ENCODE measurements around the gene NIN.

DNA sequence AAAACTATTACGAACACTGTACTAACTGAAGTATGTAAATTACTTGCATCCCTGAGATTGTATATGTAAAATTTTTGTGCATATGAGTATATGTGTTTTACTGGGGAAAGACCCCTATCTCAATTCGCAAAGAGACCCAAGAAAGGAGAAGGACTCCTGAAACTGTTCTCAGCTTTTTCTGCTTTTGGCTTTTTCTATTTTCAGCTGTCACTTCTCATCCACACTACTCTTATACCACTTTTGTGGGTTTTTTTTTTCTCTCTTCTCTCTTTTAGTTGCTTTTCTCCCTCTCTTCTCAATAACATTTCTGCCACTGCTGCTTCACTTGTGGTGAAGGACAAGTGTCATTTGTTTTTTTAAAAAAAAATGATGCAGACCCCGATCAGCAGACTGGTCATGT lies 39.8 kb downstream of the NIN start:
- TF ChIP-seq, protein P1, sequence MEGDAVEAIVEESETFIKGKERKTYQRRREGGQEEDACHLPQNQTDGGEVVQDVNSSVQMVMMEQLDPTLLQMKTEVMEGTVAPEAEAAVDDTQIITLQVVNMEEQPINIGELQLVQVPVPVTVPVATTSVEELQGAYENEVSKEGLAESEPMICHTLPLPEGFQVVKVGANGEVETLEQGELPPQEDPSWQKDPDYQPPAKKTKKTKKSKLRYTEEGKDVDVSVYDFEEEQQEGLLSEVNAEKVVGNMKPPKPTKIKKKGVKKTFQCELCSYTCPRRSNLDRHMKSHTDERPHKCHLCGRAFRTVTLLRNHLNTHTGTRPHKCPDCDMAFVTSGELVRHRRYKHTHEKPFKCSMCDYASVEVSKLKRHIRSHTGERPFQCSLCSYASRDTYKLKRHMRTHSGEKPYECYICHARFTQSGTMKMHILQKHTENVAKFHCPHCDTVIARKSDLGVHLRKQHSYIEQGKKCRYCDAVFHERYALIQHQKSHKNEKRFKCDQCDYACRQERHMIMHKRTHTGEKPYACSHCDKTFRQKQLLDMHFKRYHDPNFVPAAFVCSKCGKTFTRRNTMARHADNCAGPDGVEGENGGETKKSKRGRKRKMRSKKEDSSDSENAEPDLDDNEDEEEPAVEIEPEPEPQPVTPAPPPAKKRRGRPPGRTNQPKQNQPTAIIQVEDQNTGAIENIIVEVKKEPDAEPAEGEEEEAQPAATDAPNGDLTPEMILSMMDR (IDR thresholded peaks at IDR 0.05 in 4 of 5, conservative IDR thresholded peaks at IDR 0.05 in 1 of 5), result no peak
- no peak for TF ChIP-seq POLR2A (IDR thresholded peaks at IDR 0.05)
